HS-5 (cell line): ENCODE data around the gene TMEM63B.
A peak's percentile ranks its signal among the peaks of the same experiment; 100 is the strongest.
"Not testable (repeated sequence)": the region's sequence is repeated elsewhere in the genome, so short reads cannot be mapped to it uniquely, and the experiment has no call there.

ENCODE experiments used
- DNase-seq: peaks from one replicate; pipeline ENCODE4 v3.0.0-alpha.2; 2012; ENCODE audit warnings: low read depth

The TMEM63B gene

GRCh38 chr6:44171899-44172546, 44.7 kb downstream of the TMEM63B start:
- DNase-seq, result no peak

DNA sequence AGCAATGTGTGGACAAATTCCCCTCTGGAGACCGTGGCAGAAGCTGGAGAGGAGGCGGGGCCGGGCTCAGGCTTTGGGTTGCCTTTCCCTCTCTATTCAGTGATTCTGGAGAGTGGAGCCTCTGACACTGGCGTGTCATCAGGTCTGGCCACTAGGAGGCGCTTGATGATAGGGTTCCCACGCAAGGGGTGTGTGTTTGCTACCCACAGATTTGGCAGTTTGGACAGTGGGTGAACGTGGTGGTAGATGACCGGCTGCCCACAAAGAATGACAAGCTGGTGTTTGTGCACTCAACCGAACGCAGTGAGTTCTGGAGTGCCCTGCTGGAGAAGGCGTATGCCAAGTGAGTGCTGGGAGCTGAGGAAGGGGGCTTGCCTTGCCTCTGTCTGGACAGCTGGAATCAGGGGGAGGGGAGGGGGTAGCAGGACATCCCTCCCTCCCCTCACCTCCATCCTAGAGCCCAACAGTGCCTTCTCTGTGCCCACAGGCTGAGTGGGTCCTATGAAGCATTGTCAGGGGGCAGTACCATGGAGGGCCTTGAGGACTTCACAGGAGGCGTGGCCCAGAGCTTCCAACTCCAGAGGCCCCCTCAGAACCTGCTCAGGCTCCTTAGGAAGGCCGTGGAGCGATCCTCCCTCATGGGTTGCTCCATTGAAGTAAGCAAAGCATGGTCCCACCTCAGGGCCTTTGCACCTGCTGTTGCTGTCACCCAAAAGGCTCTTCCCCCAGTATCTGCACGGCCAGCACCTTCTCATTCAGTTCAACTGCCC, 45.6 kb downstream of the TMEM63B start:
- DNase-seq, result peak; percentile 22

- DNase-seq, result no peak
Measured at GRCh38 chr6:44176130-44176761, 48.9 kb downstream of the TMEM63B start.

DNA sequence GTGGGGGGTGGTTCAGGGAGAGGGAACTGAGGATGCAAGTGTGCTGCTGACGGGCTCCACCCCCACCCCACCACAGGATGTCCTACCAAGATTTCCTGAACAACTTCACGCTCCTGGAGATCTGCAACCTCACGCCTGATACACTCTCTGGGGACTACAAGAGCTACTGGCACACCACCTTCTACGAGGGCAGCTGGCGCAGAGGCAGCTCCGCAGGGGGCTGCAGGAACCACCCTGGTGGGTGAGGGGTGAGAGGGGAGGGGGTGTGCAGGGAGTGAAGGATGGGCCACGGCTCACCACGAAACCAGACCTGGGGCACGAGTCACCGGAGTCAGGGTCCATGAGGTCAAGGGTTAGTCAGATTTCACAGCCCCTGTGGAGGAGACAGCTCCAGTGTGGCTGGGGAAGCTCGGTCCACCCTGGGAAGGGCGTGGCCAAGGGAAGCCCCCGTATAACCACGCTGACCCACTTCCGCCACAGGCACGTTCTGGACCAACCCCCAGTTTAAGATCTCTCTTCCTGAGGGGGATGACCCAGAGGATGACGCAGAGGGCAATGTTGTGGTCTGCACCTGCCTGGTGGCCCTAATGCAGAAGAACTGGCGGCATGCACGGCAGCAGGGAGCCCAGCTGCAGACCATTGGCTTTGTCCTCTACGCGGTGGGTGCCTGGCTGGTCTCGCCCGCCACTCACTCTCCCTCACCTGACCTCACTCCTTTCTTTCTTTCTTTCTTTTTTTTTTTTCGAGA, 49.6 kb downstream of the TMEM63B start:
- no peak for DNase-seq

DNA sequence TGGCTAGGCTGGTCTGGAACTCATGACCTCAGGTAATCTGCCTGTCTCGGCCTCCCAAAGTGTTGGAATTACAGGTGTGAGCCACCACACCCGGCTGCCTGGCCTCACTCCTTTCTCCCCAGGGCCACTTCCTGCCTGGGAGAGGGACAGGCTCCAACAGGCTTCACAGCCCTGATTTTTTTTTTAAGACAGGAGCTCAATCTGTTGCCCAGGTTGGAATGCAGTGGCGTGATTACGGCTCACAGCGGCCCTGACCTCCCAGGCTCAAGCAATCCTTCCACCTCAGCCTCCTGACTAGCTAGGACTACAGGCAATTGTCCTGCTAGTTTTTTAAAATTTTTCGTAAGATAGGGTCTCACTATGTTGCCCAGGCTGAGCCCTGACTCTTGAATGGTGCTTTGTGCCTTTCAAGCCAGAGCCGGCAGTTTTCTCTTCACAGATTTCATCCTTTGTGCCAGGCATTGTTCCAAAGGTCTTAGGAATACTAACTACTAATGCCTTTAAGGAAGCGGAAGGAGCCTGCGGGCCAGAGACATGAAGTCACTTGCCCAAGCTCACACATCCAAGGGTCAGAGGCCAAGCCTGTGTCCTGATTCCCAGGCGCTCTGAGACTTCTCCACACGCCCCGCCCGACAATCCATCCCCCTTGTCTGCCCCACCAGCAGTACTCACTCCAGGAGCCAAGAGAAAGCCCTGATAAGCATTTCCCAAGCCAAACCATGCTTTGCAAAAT, 50.5 kb downstream of the TMEM63B start:
- DNase-seq, result no peak

DNA sequence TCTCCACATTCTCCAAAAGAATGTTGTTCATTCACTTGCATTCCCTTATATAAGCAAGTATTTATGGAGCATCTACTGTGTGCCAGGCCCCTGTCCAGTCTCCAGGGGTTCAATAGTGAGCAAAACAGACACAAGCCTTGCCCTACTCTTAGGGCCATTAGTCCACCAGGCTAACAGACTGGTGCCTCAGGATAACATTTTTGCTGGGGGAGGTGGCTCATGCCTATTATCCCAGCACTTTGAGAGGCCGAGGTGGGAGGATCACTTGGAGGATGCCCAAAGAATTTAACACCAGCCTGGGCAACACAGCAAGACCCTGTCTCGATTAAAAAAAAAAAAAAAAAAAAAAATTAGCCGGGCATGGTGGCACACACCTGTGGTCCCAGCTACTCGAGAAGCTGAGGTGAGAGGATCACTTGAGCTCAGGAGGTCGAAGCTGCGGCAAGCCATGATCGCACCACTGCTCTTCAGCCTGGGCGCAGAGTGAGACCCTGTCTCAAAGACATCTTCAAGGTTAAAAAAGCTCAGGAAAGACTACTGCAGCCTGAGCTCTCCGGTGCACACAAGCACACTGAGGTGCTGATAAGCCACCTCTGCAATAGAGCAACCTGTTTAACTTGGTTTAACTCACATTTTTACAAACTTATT, 51.2 kb downstream of the TMEM63B start:
- DNase-seq, result no peak

- DNase-seq, result peak; percentile 13
Measured at GRCh38 chr6:44179072-44179536, 51.8 kb downstream of the TMEM63B start.

DNA sequence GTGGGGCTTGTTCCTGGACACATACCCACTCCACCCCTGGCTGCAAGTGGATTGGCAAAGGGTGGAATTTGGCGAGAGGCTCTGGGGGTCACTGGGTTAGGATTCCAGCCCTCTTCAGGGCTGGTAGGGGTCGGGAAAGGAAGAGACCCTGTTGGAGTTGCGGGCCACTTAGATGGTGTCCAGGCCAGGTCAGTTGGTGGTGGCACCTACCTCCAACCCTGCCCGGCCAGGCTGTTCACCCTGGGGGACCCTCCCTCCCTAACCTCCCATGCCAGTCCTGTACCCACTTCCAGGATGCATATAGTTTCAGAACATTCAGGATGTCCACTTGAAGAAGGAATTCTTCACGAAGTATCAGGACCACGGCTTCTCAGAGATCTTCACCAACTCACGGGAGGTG, 52.3 kb downstream of the TMEM63B start:
- no peak for DNase-seq

GRCh38 chr6:44180406-44180805, 53.1 kb downstream of the TMEM63B start:
- DNase-seq, result no peak

DNA sequence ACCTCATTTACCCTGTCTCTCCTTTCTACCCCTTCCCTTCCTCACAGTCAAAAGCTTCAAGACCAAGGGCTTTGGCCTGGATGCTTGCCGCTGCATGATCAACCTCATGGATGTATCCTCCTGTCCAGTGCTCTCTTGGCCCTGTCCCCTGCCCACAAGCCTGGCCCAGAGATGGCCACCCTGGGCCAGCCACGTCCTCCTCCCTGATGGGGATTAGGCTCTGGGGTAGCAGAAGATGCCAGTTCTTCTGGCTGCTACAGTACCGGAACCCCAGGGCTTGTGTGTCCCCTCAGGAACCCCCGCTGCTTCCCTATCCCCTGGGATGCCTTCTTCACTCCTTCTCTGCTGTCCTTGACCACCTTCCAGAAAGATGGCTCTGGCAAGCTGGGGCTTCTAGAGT, 53.5 kb downstream of the TMEM63B start:
- no peak for DNase-seq

DNA sequence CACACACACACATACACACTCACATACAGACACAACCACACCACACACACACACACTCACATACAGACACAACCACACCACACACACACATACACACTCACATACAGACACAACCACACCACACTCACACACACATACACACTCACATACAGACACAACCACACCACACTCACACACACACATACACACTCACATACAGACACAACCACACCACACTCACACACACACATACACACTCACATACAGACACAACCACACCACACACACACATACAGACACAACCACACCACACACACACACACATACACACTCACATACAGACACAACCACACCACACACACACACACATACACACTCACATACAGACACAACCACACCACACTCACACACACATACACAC, 54.4 kb downstream of the TMEM63B start:
- DNase-seq, result not testable (repeated sequence)

DNA sequence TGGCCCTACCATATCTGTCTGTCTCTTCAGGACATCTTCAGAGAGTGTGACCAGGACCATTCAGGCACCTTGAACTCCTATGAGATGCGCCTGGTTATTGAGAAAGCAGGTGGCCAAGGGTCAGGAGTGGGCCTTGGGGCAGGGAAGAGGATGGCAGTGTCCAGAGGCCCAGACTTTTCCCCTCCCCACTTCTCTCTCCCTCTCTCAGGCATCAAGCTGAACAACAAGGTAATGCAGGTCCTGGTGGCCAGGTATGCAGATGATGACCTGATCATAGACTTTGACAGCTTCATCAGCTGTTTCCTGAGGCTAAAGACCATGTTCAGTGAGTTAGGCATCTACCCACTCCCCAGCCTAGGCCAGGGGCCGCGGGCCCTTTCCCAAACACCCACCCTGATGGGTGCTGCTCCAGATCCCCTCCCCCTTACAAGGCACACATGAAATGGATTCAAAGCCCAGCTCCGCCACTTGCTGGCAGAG, 55.6 kb downstream of the TMEM63B start:
- DNase-seq, result no peak

GRCh38 chr6:44183783-44184182, 56.4 kb downstream of the TMEM63B start:
- no peak for DNase-seq

- DNase-seq, result not testable (repeated sequence)
Measured at GRCh38 chr6:44185356-44185755, 58.0 kb downstream of the TMEM63B start.

DNA sequence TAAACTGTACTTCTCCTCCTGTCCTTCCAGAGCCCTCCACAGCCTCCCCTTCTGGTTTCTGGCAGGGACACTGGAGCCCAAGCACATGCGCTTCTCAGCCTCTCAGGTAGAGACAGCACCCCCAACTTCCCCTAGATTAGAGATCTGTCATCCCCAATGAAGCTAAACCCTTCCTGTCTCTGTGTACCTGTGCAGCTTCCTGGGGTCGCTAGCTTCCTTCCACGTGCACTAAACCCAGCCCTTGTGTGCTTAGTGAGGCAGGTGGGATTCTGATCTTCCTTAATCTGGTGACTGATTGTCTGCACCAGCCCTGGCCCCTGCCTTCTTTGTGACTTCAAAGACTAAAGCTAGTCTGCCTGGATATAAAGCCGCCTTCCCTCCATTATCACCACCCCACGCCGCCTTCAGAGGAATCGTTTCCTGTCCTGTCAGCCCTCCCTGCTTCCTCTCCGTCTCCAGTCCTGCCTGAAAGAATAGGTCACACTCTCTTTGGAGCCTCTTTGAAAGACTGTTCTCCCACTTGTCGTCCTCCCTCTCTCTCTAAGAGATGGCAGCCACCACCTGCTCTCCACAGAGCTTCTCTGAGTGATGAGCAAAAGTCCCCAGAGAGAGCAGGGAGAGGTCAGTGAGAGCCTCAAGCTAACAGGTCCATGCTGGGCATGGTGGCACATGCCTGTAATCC, 58.7 kb downstream of the TMEM63B start:
- no peak for DNase-seq

- DNase-seq, result no peak
Measured at GRCh38 chr6:44186635-44187025, 59.3 kb downstream of the TMEM63B start.

- DNase-seq, result no peak
Measured at GRCh38 chr6:44188819-44189218, 61.5 kb downstream of the TMEM63B start.

DNA sequence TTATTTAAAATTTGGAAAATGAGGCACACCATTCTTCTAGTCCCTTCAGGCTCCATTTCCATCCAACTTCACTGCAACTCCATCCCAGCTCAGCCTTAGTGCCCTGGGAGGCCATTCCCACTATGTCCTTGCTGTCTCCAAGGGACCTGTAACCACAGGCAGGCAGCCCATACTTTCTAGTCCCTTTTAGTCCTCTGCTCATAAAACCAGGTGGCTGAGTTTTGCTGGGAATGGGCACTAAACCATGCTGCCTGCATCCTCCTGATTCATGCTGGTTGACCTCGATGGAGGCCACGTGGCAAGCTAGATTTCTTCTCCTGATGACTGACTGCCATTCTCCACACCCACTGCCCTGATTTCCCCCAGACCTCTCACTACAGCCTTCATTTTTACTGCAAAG, 61.9 kb downstream of the TMEM63B start:
- no peak for DNase-seq

DNA sequence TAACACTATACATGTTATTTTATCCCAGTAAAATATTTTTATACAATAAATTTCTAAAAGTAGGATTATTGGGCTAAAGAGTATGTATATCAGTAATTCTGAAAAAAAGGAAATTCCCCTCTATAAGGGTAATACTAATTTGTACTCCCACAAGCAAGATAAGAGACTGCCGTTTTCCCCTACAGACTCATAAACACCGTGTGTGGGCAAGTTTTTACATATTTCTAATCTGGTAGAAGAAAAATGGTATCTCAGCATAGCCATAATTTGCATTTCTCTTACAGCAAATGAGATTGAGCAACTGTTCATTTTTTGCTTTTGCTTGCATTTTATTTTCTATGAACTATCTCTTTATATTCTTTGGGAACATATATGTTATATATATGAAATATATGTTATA, 63.4 kb downstream of the TMEM63B start:
- DNase-seq, result no peak

GRCh38 chr6:44192428-44193041, 65.2 kb downstream of the TMEM63B start:
- no peak for DNase-seq
